ENCODE data around the gene DLG2.

DLG2 gene

DNA sequence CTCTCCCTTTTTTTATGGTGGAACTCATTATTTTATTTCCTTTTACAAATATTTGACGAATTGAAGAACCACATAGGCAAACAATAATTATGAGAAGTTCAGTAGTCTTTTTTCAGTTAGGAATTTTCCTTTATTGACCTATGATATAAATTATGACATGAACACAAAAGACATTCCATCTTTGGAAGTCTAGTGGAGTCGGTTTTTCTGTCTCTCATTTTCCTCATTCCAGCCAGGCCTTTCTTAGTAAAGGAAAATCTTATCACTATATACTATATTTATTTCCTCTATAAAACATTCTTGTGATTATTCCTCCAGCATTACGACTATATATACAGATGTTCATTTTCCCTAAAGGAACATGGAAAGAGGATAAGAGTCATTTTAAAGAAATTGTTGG lies 1046.1 kb downstream of the DLG2 start:
- H3K4me1 Mint-ChIP-seq = peaks cover 7% of the 10 kb centered on the region
- peak overlapping the region in 1 of 3 experiments; percentile 23 for H3K27ac Mint-ChIP-seq
- H3K9me3 Mint-ChIP-seq = no peaks in the 10 kb centered on the region
- TF ChIP-seq, protein P1, sequence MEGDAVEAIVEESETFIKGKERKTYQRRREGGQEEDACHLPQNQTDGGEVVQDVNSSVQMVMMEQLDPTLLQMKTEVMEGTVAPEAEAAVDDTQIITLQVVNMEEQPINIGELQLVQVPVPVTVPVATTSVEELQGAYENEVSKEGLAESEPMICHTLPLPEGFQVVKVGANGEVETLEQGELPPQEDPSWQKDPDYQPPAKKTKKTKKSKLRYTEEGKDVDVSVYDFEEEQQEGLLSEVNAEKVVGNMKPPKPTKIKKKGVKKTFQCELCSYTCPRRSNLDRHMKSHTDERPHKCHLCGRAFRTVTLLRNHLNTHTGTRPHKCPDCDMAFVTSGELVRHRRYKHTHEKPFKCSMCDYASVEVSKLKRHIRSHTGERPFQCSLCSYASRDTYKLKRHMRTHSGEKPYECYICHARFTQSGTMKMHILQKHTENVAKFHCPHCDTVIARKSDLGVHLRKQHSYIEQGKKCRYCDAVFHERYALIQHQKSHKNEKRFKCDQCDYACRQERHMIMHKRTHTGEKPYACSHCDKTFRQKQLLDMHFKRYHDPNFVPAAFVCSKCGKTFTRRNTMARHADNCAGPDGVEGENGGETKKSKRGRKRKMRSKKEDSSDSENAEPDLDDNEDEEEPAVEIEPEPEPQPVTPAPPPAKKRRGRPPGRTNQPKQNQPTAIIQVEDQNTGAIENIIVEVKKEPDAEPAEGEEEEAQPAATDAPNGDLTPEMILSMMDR (IDR thresholded peaks at IDR 0.05; ENCODE audit: unreplicated experiment in 3 of 3) = no peak
- H3K27me3 Mint-ChIP-seq (ENCODE audit: low read depth) = no peaks in the 10 kb centered on the region
- H3K4me3 Mint-ChIP-seq = no peak overlapping the region
- H3K36me3 Mint-ChIP-seq (ENCODE audit: low read depth) = no peaks in the 10 kb centered on the region

DNA sequence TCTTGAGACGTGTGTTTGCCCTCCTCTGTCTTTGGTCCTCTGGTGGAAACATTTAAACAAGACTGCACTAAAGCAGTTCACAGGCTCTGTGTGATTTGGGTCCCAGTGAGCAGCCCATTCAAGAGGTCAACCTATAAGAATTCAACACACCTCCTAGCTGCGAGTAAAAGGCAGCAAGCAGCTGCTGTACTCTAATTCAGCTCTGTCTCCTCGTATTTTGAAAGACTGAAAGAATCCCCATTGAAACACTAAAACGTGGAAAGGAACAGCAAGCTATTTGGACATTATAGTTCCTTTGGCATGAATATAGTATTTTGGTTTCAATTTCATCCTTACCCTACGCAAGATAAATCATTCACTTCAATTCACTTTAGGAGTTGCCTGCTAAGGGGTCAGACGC lies 1046.7 kb downstream of the DLG2 start:
- TF ChIP-seq, protein P1 (IDR thresholded peaks at IDR 0.05; ENCODE audit: unreplicated experiment in 3 of 3) = no peak
- H3K36me3 Mint-ChIP-seq (ENCODE audit: low read depth) = no peaks in the 10 kb centered on the region

GRCh38 chr11:84573868-84574267 lies 1053.3 kb downstream of the DLG2 start:
- no peaks in the 10 kb centered on the region for H3K4me1 Mint-ChIP-seq
- TF ChIP-seq, protein P1 (IDR thresholded peaks at IDR 0.05; ENCODE audit: unreplicated experiment in 3 of 3) = no peak
- H3K4me3 Mint-ChIP-seq = no peak overlapping the region
- no peaks in the 10 kb centered on the region for H3K36me3 Mint-ChIP-seq (ENCODE audit: low read depth)
- H3K9me3 Mint-ChIP-seq = peaks cover 5% of the 10 kb centered on the region
- peaks cover 5% of the 10 kb centered on the region for H3K27me3 Mint-ChIP-seq (ENCODE audit: low read depth)
- H3K27ac Mint-ChIP-seq = no peak overlapping the region

More for the DNA sequence above, 1046.7 kb downstream of the DLG2 start:
- Mint-ChIP-seq H3K4me1 (peaks cover 7% of the 10 kb centered on the region), H3K27me3 (ENCODE audit: low read depth) (no peaks in the 10 kb centered on the region), H3K9me3 (no peaks in the 10 kb centered on the region), H3K4me3 (no peak overlapping the region), H3K27ac (peak overlapping the region in 1 of 3 experiments; percentile 23)

DNA sequence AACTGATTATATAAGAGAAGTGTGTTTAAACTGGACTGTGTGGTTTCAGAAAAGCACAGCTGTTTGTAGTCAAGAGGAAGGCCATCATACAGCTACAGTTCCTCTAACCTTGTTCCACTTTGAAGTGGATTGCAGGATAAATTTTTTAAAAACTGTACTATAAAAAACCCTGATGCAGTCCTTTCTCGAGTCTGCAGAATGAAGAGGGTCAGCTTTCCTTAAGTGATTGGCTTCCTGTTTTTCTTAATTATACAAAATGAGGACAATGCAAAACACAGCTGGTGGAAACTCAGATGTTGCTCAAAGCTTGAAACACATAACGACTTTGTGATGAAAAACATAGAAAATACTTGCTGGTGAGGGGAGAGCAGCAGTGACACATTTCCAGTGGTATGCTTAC lies 1060.5 kb downstream of the DLG2 start:
- TF ChIP-seq, protein P1 (IDR thresholded peaks at IDR 0.05; ENCODE audit: unreplicated experiment in 3 of 3) = no peak
- H3K4me1 Mint-ChIP-seq = peaks cover 8% of the 10 kb centered on the region
- no peak overlapping the region for H3K4me3 Mint-ChIP-seq
- no peaks in the 10 kb centered on the region for H3K36me3 Mint-ChIP-seq (ENCODE audit: low read depth)
- H3K27ac Mint-ChIP-seq = peak overlapping the region; percentile 39 to 87 (median 51)
- H3K27me3 Mint-ChIP-seq (ENCODE audit: low read depth) = peaks cover 5% of the 10 kb centered on the region
- H3K9me3 Mint-ChIP-seq = peaks cover 5% of the 10 kb centered on the region

- TF ChIP-seq, protein P1 (IDR thresholded peaks at IDR 0.05; ENCODE audit: unreplicated experiment in 3 of 3) = peak in 1 of 3 experiments; percentile 21
- H3K36me3 Mint-ChIP-seq (ENCODE audit: low read depth) = no peaks in the 10 kb centered on the region
Observed at GRCh38 chr11:84564867-84565184, 1062.3 kb downstream of the DLG2 start.

DNA sequence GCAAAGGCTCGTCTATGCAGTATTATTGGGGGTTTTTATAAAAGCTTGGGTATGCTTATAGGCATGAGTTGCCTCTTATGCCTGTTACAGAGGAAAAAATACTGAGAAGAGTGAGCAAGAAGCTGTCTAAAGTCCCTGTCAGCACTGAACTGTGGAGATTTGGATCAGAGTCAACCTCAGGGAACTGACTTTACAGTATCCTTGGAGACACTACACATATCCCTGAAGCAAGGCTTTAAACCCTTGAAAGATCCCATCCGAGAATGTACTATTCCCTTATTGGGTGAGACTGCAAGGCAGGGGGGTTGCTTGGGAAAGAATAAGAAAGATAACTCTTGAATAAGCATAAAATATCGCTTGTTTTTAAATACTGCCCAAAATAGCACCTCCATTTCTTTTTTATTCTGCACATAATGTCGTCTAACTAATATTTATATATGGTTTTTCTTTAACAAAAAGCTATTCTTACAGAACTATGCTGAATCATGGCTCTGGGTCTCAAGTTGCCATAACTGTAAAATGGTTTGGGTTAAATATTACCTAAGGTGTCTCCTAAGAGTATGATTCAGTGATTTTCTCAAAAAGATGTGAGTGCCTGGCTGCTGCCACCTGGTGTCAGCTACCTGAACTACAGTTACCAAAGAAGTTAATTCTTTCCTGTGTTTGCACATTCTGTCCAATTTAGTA lies 1062.8 kb downstream of the DLG2 start:
- Mint-ChIP-seq H3K4me1 (peaks cover 8% of the 10 kb centered on the region), H3K27ac (peak overlapping the region in 2 of 3 experiments; percentile 57 to 69), H3K36me3 (ENCODE audit: low read depth) (no peaks in the 10 kb centered on the region), H3K9me3 (no peaks in the 10 kb centered on the region), H3K27me3 (ENCODE audit: low read depth) (peaks cover 6% of the 10 kb centered on the region), H3K4me3 (no peak overlapping the region)
- TF ChIP-seq, protein P1 (IDR thresholded peaks at IDR 0.05; ENCODE audit: unreplicated experiment in 3 of 3) = peak; percentile 79 to 84 (median 84)

More at GRCh38 chr11:84564867-84565184, 1062.3 kb downstream of the DLG2 start:
- Mint-ChIP-seq H3K9me3 (no peaks in the 10 kb centered on the region), H3K27ac (no peak overlapping the region), H3K4me3 (no peak overlapping the region), H3K27me3 (ENCODE audit: low read depth) (peaks cover 6% of the 10 kb centered on the region), H3K4me1 (peaks cover 8% of the 10 kb centered on the region)

All from nephron (organoid).